HL-60 (cell line): ENCODE data around the gene CTF1.

Source experiments
- DNase-seq, 2 experiments: peaks; one replicate each; pipeline ENCODE4 v3.0.0-alpha.2; 2010 to 2020; ENCODE audit warnings: low read depth in 1 of 2, low spot score in 1 of 2
- H3K27ac ChIP-seq: fragments of 250-450 bp; sonication (Bioruptor Pico); replicated peaks from 2 replicates; pipeline ENCODE4 v1.5.1; 2020; ENCODE audit warnings: mild to moderate bottlenecking, moderate library complexity
- H3K27me3 ChIP-seq: fragments of 250-450 bp; sonication (Bioruptor Pico); 2 replicates; pipeline ENCODE4 v1.5.1; 2021; ENCODE audit warnings: mild to moderate bottlenecking, moderate library complexity; ENCODE audit not compliant: insufficient read depth, poor library complexity, severe bottlenecking
- H3K4me3 ChIP-seq: replicated peaks from 2 replicates; pipeline ENCODE4 v1.5.1; 2011; ENCODE audit warnings: mild to moderate bottlenecking, control low read depth, low read length; ENCODE audit not compliant: insufficient read depth
- GABPA ChIP-seq: IDR thresholded peaks from 2 replicates; pipeline ENCODE4 v1.6.1; 2012; ENCODE audit warnings: low read depth
- POLR2AphosphoS5 ChIP-seq: IDR thresholded peaks from 2 replicates; pipeline ENCODE4 v1.6.1; 2012; ENCODE audit warnings: low read depth
- SPI1 ChIP-seq: IDR thresholded peaks from 2 replicates; pipeline ENCODE4 v1.6.1; 2012; ENCODE audit warnings: low read depth, mild to moderate bottlenecking, borderline replicate concordance
- TF ChIP-seq, protein P1 (sequence below): IDR thresholded peaks from one replicate; pipeline ENCODE4 v1.5.1; 2011; ENCODE audit warnings: low read length, control low read depth, inconsistent platforms; ENCODE audit not compliant: insufficient read depth
- TF ChIP-seq, protein P2 (sequence below): IDR thresholded peaks from 2 replicates; pipeline ENCODE4 v1.6.1; 2012; ENCODE audit warnings: low read depth; ENCODE audit not compliant: insufficient replicate concordance

CTF1 gene

DNA sequence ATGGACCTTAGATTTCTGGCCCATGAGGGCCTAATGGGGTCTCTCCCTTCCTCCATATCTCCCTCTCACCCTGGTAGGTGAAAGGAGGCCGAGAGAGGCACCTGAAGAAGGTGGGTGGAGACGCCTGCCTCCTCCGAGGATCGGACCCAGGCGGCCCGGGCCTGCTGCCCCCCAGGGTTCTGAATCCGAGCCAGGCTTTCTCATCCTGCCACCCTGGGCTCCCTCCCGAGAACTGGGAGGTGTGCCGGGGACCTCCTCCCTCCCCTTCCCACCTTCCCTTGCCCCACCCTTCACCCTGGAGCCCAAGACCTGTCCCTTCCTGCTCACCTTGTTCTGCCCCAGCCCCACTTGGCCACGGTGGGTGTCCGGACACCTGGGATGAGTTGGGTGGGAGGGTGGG lies 32.0 kb downstream of the CTF1 start:
- TF ChIP-seq POLR2AphosphoS5 (no peak), SPI1 (no peak), GABPA (no peak)
- TF ChIP-seq, protein P1, sequence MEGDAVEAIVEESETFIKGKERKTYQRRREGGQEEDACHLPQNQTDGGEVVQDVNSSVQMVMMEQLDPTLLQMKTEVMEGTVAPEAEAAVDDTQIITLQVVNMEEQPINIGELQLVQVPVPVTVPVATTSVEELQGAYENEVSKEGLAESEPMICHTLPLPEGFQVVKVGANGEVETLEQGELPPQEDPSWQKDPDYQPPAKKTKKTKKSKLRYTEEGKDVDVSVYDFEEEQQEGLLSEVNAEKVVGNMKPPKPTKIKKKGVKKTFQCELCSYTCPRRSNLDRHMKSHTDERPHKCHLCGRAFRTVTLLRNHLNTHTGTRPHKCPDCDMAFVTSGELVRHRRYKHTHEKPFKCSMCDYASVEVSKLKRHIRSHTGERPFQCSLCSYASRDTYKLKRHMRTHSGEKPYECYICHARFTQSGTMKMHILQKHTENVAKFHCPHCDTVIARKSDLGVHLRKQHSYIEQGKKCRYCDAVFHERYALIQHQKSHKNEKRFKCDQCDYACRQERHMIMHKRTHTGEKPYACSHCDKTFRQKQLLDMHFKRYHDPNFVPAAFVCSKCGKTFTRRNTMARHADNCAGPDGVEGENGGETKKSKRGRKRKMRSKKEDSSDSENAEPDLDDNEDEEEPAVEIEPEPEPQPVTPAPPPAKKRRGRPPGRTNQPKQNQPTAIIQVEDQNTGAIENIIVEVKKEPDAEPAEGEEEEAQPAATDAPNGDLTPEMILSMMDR: no peak
- TF ChIP-seq, protein P2, sequence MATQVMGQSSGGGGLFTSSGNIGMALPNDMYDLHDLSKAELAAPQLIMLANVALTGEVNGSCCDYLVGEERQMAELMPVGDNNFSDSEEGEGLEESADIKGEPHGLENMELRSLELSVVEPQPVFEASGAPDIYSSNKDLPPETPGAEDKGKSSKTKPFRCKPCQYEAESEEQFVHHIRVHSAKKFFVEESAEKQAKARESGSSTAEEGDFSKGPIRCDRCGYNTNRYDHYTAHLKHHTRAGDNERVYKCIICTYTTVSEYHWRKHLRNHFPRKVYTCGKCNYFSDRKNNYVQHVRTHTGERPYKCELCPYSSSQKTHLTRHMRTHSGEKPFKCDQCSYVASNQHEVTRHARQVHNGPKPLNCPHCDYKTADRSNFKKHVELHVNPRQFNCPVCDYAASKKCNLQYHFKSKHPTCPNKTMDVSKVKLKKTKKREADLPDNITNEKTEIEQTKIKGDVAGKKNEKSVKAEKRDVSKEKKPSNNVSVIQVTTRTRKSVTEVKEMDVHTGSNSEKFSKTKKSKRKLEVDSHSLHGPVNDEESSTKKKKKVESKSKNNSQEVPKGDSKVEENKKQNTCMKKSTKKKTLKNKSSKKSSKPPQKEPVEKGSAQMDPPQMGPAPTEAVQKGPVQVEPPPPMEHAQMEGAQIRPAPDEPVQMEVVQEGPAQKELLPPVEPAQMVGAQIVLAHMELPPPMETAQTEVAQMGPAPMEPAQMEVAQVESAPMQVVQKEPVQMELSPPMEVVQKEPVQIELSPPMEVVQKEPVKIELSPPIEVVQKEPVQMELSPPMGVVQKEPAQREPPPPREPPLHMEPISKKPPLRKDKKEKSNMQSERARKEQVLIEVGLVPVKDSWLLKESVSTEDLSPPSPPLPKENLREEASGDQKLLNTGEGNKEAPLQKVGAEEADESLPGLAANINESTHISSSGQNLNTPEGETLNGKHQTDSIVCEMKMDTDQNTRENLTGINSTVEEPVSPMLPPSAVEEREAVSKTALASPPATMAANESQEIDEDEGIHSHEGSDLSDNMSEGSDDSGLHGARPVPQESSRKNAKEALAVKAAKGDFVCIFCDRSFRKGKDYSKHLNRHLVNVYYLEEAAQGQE: no peak
- H3K27me3 ChIP-seq: no peaks in the 10 kb centered on the region
- DNase-seq: no peak
- H3K27ac ChIP-seq: no peak overlapping the region
- no peak overlapping the region for H3K4me3 ChIP-seq

DNA sequence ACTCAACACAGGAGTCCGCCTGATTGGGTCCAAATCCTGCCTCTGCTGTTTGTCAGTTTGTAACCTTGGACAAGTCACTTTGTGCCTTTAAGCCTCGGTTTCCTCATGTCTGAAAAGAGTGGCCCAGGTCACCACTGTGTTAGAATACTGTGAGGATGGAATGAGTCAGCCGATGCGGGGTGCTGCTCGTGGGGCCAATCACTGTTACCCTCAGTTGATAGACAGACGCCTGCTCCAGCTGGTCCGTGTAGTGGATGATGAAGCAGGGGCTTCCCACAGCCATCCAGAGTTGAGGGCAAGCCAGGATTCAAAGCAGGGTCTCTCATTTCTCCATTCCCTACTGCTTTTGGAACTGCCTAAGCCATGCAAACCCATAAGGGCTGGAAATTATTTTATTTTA lies 32.8 kb downstream of the CTF1 start:
- Histone ChIP-seq H3K27me3 (no peaks in the 10 kb centered on the region), H3K27ac (no peak overlapping the region), H3K4me3 (no peak overlapping the region)
- DNase-seq: no peak
- TF ChIP-seq SPI1 (no peak), POLR2AphosphoS5 (no peak), GABPA (no peak)
- TF ChIP-seq, protein P2: no peak
- TF ChIP-seq, protein P1: no peak

DNA sequence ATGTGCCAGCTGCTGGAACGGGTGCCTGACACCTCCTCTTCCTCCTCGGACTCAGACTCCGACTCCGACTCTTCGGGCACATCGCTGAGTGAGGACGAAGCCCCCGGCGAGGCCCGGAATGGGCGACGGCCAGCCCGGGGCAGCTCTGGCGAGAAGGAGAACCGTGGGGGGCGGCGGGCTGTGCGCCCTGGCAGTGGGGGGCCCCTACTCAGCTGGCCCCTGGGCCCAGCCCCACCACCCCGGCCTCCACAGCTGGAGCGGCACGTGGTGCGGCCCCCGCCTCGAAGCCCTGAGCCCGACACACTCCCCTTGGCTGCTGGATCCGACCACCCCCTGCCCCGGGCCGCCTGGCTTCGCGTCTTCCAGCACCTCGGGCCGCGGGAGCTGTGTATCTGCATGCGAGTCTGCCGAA lies 33.8 kb downstream of the CTF1 start:
- no peak for DNase-seq
- TF ChIP-seq POLR2AphosphoS5: no peak
- TF ChIP-seq, protein P2: no peak
- TF ChIP-seq, protein P1: no peak
- TF ChIP-seq SPI1: no peak
- no peak for TF ChIP-seq GABPA
- no peak overlapping the region for H3K27ac ChIP-seq

More for the DNA sequence above, 33.8 kb downstream of the CTF1 start:
- Histone ChIP-seq H3K4me3 (no peak overlapping the region), H3K27me3 (no peaks in the 10 kb centered on the region)
